ENCODE measurements around the gene LRP2.

Gene LRP2

GRCh38 chr2:169119851-169120250, 242.5 kb downstream of the LRP2 start:
- no peak for DNase-seq (ENCODE audit: low spot score)

- DNase-seq (ENCODE audit: low spot score), result no peak
These were observed 243.1 kb downstream of the LRP2 start for GRCh38 chr2:169119123-169119760.

GRCh38 chr2:169118060-169118459, 244.3 kb downstream of the LRP2 start:
- DNase-seq (ENCODE audit: low spot score), result no peak

GRCh38 chr2:169116993-169117392, 245.3 kb downstream of the LRP2 start:
- DNase-seq (ENCODE audit: low spot score), result no peak

DNA sequence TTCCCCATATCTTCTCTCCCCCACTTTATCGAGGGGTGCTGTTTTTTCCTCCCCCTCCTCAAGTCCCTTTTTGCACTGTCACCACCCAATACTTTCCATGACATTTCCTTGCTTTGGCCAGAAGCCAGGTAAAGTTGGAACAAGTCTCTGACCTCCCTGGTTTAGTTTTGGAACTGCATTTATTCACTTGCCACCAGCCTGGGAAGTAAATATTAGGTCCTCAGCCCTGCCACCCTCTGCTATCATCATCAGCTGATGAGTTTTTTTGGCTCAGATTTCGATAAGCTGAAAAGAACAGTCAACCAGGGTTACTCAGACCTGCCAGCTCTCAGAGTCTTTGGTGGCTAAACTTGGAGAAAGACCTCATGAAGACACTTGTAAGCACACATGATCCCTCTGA, 246.0 kb downstream of the LRP2 start:
- DNase-seq (ENCODE audit: low spot score), result no peak

GRCh38 chr2:169114056-169114455, 248.3 kb downstream of the LRP2 start:
- no peak for DNase-seq (ENCODE audit: low spot score)

DNA sequence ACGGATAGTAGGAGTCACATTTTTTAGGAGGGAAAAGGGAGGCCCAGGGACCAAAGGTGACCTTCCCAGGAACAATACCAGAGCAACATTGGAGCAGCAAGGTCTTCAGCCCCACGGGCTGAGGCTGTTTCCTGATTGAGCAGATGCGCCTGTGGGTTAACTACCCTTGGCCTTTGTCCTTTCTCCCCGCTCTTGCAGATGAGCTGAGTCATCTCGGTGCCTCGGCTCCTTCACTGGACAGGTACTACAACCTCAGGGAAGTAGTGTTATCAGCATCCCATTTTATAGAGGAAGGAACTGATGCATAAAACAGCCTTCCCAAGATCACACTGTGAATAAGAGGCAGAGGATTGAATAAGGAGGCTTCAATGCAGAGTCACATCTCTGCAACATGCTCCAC, 249.5 kb downstream of the LRP2 start:
- DNase-seq (ENCODE audit: low spot score), result no peak

GRCh38 chr2:169110916-169111315, 251.4 kb downstream of the LRP2 start:
- no peak for DNase-seq (ENCODE audit: low spot score)

- no peak for DNase-seq (ENCODE audit: low spot score)
These were observed 251.9 kb downstream of the LRP2 start for GRCh38 chr2:169110419-169110818.

DNA sequence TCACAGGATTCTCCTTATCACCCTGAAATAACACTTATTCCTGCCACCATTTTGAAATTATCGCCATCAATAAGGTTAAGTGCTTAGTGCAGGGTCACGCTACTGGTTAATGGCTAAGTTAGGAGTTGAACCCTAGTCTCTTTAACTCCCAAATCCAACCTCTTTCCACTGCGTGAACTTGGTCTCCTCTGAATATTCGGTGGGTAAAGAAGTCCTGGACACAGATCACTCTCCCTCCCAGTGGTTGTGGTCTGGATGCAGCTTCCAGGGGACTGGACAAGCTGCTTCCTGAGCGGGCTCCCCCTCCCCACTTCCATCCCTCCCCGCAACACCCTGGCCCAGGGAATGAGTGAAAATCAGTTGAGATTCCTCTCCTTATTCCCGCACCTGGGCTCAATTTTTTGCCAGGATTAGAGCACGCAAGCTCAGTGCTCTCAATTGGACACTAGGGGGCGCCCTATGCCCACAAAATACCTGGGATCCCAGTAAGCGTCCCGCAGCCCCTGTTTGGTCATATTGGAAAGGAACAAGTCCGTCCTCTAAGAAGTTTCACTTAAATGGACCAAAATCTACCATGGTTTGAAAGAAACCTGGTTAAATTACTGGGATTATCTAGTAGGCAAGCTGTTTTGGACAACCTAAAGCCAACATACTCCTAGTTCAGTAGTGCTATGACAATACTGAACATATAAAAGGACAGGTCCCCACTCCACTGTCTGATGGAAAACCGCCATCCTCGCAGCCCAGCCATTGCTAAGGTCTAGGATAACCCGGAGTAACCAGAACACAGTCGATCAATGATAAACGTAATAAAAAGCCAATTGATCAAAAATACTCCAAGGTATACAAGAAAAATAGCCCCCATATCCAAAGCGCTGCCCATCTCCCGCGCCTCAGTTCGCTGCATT, 252.6 kb downstream of the LRP2 start:
- peak; percentile 61 for DNase-seq (ENCODE audit: low spot score)

GRCh38 chr2:169108099-169108884, 254.0 kb downstream of the LRP2 start:
- no peak for DNase-seq (ENCODE audit: low spot score)

DNA sequence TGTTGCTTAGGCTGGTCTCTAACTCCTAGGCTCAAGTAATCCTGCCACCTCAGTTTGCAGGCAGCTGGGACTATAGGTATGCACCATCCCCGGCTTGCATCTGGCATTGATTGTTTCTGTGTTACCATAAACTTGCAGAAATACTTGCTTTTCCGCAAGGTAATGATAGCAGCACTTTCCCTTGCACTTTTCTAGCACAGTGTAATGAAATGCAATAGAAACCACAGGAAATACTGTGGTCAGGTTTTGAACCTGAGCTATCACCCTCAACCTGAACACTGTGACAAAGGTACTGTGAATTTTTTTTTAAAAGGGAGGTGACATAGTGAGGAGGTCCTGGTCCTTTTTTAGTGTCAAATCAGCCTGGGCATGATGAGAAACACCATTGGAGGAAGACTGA, 254.7 kb downstream of the LRP2 start:
- DNase-seq (ENCODE audit: low spot score), result no peak

DNA sequence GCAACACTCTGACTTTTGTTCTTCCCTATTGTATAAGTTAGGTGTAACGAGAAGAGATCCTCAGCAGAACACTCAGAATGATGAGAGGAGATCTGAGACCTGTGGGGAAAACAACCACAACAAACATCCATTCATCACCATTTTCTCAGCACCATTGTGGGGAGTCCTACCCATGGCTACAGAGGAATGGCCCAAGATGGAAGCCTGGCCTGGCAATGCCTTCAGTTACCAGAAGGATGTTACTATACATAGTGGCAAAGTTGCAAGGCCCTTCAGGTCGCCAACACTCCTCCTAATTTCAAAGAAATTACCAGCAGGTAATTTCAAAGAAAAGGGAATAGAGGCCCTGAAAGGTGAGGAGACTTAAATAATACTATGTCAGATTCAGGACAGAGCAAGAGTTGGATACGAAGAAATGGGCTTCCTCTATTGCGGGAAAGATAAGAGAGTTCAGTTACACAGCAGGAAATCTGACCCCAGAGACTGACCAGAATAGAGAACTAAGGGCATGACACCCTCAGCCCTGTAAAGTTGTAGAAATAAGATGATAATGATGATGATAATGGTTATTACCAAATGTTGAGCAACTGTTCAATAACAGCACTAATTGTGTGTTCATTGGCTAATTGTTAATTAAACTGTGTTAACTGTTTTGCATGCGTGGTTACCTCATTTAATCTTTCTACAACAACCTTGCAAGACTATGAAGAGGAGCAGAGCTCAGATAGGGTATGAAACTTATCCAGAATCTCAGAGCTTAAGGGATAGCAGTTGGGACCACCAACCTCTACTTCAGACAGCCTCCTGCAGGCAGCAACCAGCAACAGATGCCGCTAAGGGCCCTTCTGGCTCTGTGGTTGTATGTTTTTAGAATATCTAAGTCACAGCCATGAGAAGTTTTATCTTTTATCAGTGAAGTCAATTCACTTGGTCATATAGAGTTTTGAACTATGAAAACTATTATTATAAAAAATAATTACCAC, 255.5 kb downstream of the LRP2 start:
- DNase-seq (ENCODE audit: low spot score), result no peak

- DNase-seq (ENCODE audit: low spot score), result no peak
These were observed 256.2 kb downstream of the LRP2 start for GRCh38 chr2:169106134-169106533.

DNA sequence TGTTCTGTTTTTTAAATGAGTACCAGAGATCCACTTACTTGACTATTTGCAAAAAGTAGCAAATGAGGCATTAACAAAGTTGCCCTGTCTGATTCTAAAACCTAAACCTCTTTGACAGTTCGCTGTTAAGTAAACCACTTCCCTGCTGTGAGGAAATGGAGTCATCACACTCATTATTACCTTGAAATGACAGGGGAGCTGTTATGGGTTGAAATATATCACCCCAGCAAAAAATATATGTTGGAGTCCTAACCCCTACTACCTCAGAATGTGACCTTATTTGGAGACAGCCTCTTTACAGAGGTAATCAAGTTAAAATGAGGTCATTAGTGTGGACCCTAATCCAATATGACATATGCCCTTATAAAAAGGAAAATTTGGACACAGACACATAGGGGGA, 256.9 kb downstream of the LRP2 start:
- DNase-seq (ENCODE audit: low spot score), result no peak

DNA sequence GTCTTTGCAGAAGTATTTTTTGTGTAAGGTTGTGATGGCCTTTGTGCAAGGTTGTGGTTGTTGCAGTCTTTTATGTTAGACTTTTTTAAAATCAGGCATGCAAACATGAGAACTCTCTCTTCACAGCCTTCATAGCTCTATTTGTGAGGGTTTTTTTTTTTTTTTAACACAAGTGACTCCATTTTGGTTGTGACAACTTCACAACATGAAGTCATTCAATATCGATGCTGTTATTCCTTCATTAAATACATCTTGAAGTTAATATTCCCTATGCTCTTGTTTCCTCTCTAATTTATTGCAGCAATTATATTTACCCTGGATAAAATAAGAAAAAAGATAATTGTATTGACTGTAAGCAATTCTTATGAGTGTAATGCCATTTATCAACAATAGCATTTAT, 257.5 kb downstream of the LRP2 start:
- DNase-seq (ENCODE audit: low spot score), result no peak

DNA sequence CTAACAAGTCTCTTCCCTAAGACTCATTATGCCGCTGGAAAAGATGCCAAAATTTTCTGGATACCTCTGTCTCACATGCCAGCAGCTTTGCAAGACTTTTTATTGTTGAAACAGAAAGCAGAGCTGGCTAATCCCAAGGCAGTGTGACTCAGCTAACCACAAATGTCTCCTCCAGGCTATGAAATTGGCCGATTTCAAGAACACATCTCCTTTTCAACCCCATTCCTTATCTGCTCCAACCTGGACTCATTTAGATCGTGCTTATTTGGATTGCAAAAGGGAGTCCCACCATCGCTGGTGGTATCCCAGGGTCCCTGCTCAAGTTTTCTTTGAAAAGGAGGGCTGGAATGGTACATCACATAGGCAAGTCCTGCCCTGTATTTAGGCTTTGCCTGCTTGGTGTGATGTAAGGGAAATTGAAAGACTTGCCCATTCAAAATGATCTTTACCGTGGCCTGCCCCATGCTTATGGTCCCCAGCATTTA, 266.7 kb downstream of the LRP2 start:
- DNase-seq (ENCODE audit: low spot score), result peak; percentile 79

GRCh38 chr2:169094676-169095075, 267.7 kb downstream of the LRP2 start:
- no peak for DNase-seq (ENCODE audit: low spot score)

- DNase-seq (ENCODE audit: low spot score), result no peak
These were observed 268.8 kb downstream of the LRP2 start for GRCh38 chr2:169093535-169093934.

- DNase-seq (ENCODE audit: low spot score), result no peak
These were observed 270.4 kb downstream of the LRP2 start for GRCh38 chr2:169091761-169092519.

DNA sequence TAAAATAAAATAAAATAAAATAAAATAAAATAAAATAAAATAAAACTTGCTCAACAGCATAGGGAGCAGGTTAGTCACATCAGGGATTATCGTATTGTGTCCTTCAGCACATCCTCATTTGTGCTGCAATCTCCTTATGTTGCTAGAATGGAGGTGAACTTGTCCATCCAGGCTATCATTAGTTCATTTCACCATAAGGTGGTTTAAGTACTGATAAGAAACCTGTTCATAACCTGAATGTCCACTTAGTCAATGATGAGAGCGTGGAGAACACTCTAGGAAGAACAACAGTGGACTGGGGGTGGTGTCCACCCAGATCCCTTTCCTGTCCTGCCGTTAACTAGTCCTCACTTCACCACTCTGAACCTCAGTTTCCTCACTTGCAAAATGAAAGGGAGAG, 271.1 kb downstream of the LRP2 start:
- no peak for DNase-seq (ENCODE audit: low spot score)

Data from AG08395 (cell line).